ENCODE results near the gene TUBA4A. TPM values are rescaled to one million over a fixed set of nuclear protein-coding genes. Genes with fewer than 3 reads are reported as not detected.

TUBA4A gene
- total RNA-seq, 4 donors from 2014 or later: 33.2 to 89.3 (median 56.2) TPM

DNA sequence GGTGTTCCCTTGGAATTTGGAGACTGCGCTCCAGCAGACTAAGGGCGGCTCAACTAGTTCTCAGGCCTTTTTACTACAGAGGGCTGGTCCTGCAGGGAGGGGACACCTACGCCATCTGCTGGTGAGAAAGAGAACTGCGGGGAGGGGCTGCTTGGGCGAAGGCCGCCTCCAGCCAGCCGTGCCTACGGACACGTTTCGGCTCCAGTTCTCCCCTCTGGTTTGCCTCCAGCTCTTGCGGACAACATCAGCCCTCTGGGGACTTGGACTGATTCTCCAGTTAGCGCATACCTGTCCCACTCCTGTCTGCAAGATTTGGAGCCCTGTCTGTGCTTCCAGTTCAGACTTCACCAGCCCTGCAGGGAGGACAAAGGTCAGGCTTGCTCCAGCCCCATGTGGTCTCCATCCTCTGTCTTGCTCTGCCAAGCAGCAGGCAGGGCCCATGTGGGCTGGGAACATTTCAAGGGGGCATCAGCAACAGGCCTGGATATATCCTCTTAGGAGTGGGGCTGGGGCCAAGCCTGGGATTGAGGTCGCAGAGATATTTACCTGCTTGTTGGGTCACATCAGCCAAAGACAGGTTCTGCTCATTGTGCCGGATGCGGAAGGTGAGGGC is 45.1 kb upstream of the TUBA4A start:
- H3K27ac ChIP-seq: no peak overlapping the region
- WGBS, 2 donors (ENCODE audit: low coverage in 1 of 2): 0 to 67% methylated on average over 3 to 10 of the region's 15 CpGs
- no peak overlapping the region for H3K4me3 ChIP-seq

DNA sequence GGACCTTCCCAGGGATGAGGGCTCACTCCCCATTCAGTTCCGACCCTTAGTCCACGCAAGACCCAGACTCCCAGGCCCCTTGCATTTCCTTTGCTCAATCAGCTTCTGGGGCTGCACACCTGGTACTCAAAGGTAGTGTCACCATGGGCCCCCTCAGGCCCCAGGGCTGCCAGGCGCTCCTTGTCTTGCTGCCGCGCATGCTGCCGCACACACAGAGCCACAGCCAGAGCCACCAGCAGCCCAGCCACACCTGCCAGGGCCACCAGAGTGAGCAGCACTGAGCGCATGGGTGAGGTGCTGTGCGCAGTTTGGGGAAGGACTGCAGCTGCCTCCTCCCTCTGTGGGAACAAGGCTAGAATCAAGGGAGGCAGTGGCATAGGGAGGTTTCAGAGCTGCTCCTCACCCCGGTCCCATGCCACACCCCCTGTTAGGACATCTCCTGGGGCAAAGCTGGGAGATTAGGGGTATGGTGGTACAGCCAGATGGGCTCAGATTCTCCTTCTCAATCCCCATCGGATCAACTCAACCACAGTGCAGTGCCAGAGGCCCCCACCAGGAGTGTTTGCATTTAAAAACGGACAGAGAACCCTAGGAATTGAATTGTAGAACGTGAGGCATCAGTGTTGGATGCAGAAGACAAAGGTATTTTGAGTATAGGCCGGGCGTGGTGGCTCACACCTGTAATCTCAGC is 44.2 kb upstream of the TUBA4A start:
- H3K4me3 ChIP-seq: no peak overlapping the region
- ATAC-seq: no peak
- no peak overlapping the region for H3K27ac ChIP-seq
- H3K9me3 ChIP-seq: no peaks in the 10 kb centered on the region
- TF ChIP-seq, protein P1, sequence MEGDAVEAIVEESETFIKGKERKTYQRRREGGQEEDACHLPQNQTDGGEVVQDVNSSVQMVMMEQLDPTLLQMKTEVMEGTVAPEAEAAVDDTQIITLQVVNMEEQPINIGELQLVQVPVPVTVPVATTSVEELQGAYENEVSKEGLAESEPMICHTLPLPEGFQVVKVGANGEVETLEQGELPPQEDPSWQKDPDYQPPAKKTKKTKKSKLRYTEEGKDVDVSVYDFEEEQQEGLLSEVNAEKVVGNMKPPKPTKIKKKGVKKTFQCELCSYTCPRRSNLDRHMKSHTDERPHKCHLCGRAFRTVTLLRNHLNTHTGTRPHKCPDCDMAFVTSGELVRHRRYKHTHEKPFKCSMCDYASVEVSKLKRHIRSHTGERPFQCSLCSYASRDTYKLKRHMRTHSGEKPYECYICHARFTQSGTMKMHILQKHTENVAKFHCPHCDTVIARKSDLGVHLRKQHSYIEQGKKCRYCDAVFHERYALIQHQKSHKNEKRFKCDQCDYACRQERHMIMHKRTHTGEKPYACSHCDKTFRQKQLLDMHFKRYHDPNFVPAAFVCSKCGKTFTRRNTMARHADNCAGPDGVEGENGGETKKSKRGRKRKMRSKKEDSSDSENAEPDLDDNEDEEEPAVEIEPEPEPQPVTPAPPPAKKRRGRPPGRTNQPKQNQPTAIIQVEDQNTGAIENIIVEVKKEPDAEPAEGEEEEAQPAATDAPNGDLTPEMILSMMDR (IDR thresholded peaks at IDR 0.05): no peak
- TF ChIP-seq EP300 (IDR thresholded peaks at IDR 0.05): no peak
- no peak for TF ChIP-seq POLR2A (IDR thresholded peaks at IDR 0.05)
- TF ChIP-seq POLR2AphosphoS5 (IDR thresholded peaks at IDR 0.05): no peak
- peaks cover 0 to 23% (median 4%) of the 10 kb centered on the region in 3 donors for H3K4me1 ChIP-seq
- H3K36me3 ChIP-seq: no peaks in the 10 kb centered on the region
- 59% methylated on average over 6 of the region's 14 CpGs; no CpG with 5 or more reads in 1 of the 2 donors for WGBS, 2 donors (ENCODE audit: low coverage in 1 of 2)
- peaks cover 35% of the 10 kb centered on the region for H3K27me3 ChIP-seq

More for the DNA sequence above, 45.1 kb upstream of the TUBA4A start:
- Histone ChIP-seq H3K27me3 (peaks cover 43% of the 10 kb centered on the region), H3K36me3 (no peaks in the 10 kb centered on the region), H3K9me3 (no peaks in the 10 kb centered on the region), H3K4me1 (peaks cover 0 to 22% (median 4%) of the 10 kb centered on the region in 3 donors)
- peak; percentile 71 for ATAC-seq
- TF ChIP-seq POLR2A (IDR thresholded peaks at IDR 0.05) (no peak), POLR2AphosphoS5 (IDR thresholded peaks at IDR 0.05) (no peak), EP300 (IDR thresholded peaks at IDR 0.05) (no peak)
- TF ChIP-seq, protein P1 (IDR thresholded peaks at IDR 0.05): peak; percentile 97 to 100 (median 99)

DNA sequence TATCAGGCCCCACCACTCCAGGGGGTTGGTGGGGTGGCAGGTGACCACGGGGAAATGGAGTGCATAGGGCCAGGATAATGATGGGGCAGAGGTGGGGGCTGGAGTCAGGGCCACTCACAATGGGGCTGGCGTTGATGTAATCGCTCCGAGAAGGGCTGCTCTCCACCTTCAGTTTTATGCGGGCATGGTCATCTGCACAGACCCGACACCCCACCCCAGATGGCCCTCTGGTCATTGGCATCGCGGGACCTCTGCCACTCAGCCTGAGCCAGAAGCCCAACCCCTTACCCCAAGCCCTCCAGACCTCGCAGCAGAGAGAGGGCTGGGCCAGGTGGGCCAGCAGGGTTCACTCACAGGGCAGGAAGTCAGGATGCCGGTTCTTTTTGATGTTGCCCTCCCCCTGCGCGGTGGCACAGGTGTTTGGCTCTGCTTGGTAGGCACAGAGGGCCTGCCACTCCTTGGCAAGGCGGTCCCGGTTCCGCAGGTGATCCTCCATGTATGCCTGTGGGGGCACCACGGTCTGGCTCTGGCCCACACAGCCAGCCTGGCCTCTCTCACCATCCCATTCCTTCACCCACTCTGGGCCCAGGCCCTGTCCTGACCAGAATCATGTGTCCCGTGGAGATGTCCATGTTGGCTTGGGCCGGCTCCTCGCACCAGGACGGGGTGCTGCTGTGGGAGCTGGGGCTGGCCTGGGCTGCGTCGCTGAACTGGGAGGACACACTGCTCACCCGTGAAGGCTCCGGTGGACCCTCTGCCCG is 43.1 kb upstream of the TUBA4A start:
- Histone ChIP-seq H3K27ac (no peak overlapping the region), H3K4me3 (no peak overlapping the region), H3K4me1 (peaks cover 0 to 23% (median 4%) of the 10 kb centered on the region in 3 donors), H3K9me3 (no peaks in the 10 kb centered on the region), H3K27me3 (peaks cover 24% of the 10 kb centered on the region), H3K36me3 (no peaks in the 10 kb centered on the region)
- ATAC-seq: no peak
- TF ChIP-seq POLR2A (IDR thresholded peaks at IDR 0.05): no peak
- TF ChIP-seq, protein P1 (IDR thresholded peaks at IDR 0.05): no peak
- no peak for TF ChIP-seq EP300 (IDR thresholded peaks at IDR 0.05)
- no peak for TF ChIP-seq POLR2AphosphoS5 (IDR thresholded peaks at IDR 0.05)
- WGBS, 2 donors (ENCODE audit: low coverage in 1 of 2): 90% methylated on average over 2 of the region's 25 CpGs; no CpG with 5 or more reads in 1 of the 2 donors

GRCh38 chr2:219296142-219296541 is 42.4 kb upstream of the TUBA4A start:
- ATAC-seq: no peak
- WGBS, 2 donors (ENCODE audit: low coverage in 1 of 2): 68 to 81% methylated on average over 3 to 8 of the region's 14 CpGs

More at GRCh38 chr2:219296142-219296541, 42.4 kb upstream of the TUBA4A start:
- H3K4me1 ChIP-seq: peaks cover 0 to 23% (median 4%) of the 10 kb centered on the region in 3 donors
- TF ChIP-seq, protein P1 (IDR thresholded peaks at IDR 0.05): no peak
- no peak for TF ChIP-seq POLR2AphosphoS5 (IDR thresholded peaks at IDR 0.05)
- no peak for TF ChIP-seq POLR2A (IDR thresholded peaks at IDR 0.05)
- TF ChIP-seq EP300 (IDR thresholded peaks at IDR 0.05): no peak
- no peaks in the 10 kb centered on the region for H3K9me3 ChIP-seq
- no peak overlapping the region for H3K27ac ChIP-seq
- no peak overlapping the region for H3K4me3 ChIP-seq
- H3K27me3 ChIP-seq: peaks cover 17% of the 10 kb centered on the region
- H3K36me3 ChIP-seq: no peaks in the 10 kb centered on the region

Measured in gastroesophageal sphincter (tissue), 4 donors.